Nasal cavity respiratory epithelium epithelial cell of viscerocranial mucosa (primary cell): ENCODE measurements around the gene FBXL4. TPM values are rescaled to one million over a fixed set of nuclear protein-coding genes. Genes with fewer than 3 reads are reported as not detected.

Experiments used
- total RNA-seq: library from RNA; depleted of rRNA; stranded (reverse); fragments of >200 nt; gene quantifications from 2 replicates; pipeline ENCODE4 v1.2.3, GENCODE V29; 2014

FBXL4 gene
- total RNA-seq = 14.0 and 26.1 TPM in 2 replicates

DNA sequence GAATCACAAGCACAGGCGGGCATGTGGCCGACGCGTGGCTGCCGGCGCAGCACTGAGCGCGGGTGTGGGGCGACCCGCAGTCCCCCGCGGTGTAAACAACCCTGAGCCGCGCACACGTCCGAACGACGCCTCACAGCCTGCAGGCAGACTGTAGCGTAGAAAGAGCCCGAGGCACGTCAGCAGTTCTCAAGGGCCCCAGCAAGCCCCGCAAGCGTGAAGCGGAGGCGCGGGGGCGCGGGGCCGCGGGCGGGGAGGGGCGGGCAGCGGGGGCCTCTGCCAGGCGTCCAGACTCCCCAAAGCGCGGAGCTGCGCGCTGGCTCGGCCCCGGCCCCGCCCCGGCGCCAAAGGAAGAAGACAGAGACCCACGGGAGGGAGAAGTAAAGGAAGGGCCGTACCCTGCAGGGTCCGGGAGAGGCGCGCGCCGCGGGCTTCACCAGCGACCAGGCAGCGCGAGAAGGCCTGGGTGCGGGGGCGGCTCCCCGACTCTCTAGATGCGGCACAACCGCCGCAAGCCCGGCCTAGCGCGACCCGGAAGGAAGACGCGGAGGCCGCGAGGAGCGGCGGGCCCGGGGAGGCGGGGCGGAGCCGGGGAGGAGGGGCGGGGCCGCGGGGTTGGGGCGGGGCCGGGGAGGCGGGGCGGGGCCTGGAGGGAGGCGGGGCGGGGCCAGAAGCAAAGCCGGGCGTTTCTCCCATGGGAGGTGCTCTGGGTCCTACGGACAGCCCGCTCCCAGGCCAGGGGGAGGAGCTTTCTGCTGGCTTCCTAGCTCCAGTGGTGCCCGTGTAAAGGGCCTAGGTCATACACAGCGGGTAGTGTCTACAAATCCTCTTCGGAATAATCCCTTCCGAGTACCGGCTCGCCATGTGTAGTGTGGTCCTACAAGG is at the start of gene FBXL4:
TSS of gene FBXL4 (minus strand) at position 536 of the 882 bp plus-strand sequence. CDS start 20,958 bp downstream, outside the sequence.

DNA sequence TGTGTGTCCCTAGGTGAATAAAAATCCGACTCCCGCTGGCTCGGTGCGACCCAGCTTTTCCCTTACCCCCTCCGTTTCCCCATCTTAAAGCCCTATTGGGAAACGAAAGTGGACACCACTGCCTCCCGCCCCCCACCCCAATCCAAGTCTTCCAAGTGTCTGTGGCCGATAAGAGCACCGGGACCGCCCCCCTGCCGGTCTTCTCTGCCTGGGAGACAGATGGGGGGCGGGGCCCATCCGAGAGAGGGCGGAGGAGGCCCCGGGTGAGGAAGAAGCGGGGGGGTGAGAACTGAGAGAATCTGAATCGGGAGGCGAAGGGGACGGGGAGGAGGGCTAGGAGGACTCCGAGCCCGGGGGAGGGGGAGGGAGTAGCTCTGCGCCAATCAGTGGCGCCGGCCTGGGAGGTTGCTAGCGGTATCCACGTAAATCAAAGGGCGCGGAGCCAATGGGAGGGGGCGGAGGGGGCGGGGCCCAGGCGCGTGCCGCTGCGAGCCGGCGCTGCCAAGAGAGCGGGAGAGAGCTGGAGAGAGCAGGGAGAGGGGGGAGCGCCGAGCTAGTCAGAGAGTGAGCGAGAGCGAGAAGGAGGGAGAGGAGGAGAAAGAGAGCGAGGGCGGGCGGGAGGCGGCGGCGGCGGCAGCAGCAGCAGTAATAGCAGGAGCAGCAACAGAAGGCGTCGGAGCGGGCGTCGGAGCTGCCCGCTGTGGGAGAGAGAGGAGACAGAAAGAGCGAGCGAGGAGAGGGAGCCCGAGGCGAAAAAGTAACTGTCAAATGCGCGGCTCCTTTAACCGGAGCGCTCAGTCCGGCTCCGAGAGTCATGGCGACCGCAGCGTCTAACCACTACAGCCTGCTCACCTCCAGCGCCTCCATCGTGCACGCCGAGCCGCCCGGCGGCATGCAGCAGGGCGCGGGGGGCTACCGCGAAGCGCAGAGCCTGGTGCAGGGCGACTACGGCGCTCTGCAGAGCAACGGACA is 113.4 kb downstream of the FBXL4 start, which contains the start of gene POU3F2:
TSS of gene POU3F2 (plus strand) at position 515 of the 972 bp plus-strand sequence. CDS start at position 815, 300 bp downstream.

Other genes starting within 250 kb of the FBXL4 start
- gene POU3F2, start 113.4 kb downstream of the FBXL4 start, total RNA-seq = not detected in 2 replicates